ENCODE results near the gene TEKTIP1.
"Not testable (repeated sequence)": the region's sequence is repeated elsewhere in the genome, so short reads cannot be mapped to it uniquely, and the experiment has no call there.

The TEKTIP1 gene

DNA sequence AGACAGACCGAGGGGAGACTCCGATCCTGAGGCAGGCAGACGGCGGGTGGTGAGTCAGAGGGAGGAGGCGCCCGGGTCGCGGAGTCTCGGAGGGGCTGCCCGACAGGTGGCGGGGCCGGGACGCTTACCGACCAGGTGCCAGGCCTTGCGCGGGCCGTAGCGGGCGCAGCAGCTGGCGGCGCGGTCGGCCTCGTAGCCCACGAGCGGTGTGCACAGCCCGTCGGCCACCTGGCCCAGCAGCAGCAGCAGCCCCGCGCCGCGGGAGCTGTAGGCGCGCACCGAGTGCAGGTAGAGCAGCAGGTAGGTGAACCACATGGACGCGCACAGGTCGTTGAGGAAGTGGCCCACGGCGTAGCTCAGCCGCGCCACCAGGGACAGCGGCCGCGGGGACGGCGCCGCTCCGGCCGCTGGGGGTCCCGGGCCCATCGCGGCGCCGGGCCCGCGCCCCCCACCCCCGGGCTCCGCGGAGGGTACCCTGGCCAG is 18.0 kb downstream of the TEKTIP1 start:
- TF ChIP-seq, protein P1, sequence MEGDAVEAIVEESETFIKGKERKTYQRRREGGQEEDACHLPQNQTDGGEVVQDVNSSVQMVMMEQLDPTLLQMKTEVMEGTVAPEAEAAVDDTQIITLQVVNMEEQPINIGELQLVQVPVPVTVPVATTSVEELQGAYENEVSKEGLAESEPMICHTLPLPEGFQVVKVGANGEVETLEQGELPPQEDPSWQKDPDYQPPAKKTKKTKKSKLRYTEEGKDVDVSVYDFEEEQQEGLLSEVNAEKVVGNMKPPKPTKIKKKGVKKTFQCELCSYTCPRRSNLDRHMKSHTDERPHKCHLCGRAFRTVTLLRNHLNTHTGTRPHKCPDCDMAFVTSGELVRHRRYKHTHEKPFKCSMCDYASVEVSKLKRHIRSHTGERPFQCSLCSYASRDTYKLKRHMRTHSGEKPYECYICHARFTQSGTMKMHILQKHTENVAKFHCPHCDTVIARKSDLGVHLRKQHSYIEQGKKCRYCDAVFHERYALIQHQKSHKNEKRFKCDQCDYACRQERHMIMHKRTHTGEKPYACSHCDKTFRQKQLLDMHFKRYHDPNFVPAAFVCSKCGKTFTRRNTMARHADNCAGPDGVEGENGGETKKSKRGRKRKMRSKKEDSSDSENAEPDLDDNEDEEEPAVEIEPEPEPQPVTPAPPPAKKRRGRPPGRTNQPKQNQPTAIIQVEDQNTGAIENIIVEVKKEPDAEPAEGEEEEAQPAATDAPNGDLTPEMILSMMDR (IDR thresholded peaks at IDR 0.05; ENCODE audit: insufficient read depth, missing control alignments), result no peak
- DNase-seq (ENCODE audit: insufficient read length, low spot score) (no peak), FAIRE-seq (no peak)

DNA sequence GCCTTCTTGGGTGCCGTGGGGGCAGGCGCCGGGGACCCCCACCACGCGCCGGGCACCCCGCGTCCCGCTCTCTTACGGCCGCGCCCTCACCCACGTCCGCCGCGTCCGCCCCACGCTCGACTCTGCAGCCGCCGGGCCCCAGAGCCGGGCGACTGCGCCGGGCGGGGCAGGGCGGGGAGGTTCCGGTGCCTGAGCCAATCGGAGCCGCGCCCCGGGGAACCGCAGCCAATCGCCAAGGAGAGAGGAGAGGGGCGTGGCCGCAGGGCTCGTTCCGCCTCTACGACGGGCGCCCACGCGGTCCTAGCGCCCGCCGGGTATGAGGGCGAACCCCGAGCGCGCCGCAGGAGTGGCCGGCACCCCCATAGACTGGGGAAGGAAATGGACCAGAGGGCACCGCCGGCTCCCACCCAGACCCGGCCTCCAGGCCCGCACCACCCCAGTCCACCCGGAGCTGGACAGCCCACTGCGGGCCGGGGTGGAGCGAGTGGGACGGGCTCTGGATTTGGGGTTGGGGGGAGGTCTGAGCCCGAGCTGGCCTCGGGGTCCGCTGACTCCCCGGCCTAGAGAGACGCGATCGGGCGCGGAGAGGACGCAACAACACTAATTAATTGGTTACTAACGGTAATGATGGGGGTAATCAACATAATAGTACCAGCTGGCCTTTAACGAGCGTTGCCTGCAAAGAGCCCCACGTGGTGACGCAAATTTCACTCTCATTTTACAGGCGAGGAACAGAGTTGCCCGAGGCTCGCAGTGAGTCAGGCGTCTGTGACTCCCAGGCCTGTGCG is 18.7 kb downstream of the TEKTIP1 start, which contains the start of gene MFSD12:
Gene MFSD12, minus strand, starts transcription at position 126 of the 788 bp plus-strand sequence. CDS start 183 bp downstream, outside the sequence.
- TF ChIP-seq, protein P1 (IDR thresholded peaks at IDR 0.05; ENCODE audit: insufficient read depth, missing control alignments), result no peak
- DNase-seq (ENCODE audit: insufficient read length, low spot score) (peak; percentile 100), FAIRE-seq (no peak)

DNA sequence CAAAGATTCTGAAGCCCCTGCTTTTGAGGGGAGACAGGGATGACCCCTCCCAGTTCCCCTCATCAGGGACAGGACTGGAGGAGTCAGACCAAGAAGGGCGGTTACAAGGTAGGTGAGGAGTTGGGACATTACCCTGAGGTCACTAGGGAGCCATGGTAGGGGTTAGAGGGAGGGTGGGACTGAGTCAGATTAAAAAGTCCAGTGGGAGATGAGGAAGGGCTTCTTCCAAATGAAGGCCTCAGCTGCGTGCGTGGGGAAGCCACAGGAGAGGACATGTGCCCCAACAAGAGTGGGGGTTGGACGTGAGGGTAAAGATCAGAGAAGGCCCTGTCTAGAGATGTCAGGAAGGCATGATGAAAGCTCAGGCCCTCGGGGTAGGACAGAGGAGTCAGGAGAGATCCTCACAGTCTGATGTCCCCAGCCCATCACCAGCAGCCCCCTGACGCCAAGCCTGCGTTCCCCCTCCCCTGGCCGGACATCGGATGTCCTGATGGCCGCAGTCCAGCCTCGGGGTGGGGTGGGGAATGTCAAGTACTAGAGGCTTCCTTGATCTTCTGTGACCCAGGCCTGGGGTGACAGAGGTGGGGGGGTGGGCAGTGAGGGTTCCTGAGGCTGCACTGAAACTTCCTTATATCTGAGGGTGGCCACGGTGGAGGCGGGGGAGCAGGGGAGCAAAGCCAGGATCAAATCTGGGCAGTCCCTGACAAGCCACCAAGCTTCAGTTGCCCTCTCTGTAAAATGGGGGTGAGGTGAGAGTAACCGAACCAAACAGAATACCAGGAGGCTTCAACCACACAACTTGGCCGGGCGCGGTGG is 24.9 kb downstream of the TEKTIP1 start:
- no peak for FAIRE-seq
- TF ChIP-seq, protein P1 (IDR thresholded peaks at IDR 0.05; ENCODE audit: insufficient read depth, missing control alignments), result no peak
- no peak for DNase-seq (ENCODE audit: insufficient read length, low spot score)

DNA sequence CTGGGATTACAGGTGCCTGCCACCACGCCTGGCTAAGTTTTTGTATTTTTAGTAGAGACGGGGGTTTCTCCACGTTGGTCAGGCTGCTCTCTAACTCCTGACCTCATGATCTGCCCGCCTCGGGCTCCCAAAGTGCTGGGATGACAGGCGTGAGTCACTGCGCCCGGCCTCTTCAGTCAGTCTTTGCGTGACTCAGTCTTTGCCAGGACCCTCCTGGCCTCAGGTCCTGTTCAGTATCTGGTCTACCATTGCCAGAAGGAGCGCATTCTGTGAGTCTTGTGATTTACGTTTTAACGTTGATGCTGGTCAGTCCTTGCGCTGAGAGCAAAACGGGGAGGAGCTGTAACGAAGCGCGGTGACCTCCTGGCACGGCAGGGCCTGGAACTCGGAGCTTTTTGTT is 26.2 kb downstream of the TEKTIP1 start:
- TF ChIP-seq, protein P1 (IDR thresholded peaks at IDR 0.05; ENCODE audit: insufficient read depth, missing control alignments), result no peak
- DNase-seq (ENCODE audit: insufficient read length, low spot score), result no peak
- no peak for FAIRE-seq

DNA sequence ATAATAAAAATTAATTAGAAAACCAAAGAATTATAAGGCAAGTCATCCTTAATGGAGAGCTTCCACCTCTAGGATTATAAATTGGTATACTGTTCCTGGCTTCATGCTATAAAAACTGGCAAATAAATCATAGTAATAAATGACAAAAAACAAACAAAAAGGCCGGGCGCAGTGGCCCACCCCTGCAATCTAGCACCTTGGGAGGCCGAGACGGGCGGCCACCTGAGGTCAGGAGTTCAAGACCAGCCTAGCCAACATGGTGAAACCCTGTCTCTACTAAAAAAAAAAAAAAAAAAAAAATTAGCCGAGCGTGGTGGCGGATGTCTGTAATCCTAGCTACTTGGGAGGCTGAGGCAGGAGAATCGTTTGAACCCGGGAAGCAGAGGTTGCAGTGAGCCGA is 31.1 kb downstream of the TEKTIP1 start:
- FAIRE-seq; DNase-seq (ENCODE audit: insufficient read length, low spot score): not testable (repeated sequence)

DNA sequence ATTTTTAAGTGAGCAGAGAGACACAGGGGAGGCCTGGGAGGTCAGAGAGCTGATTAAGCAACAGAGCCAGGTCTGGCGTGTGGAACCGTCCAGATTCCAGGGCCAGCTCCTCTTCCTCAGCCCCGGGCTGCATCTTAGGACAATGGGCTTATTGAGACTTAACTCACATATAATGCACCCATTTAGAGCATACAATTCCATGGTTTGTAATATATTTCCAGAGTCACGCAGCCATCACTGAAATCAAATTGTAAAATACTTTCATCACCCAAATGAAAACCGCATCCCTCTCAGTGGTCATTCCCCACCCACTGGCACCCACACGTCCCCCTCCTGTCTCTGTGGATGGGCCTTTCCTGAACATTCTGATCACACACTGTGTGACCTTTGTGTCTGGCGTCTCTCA is 31.6 kb downstream of the TEKTIP1 start:
- FAIRE-seq, result no peak
- TF ChIP-seq, protein P1 (IDR thresholded peaks at IDR 0.05; ENCODE audit: insufficient read depth, missing control alignments), result no peak
- no peak for DNase-seq (ENCODE audit: insufficient read length, low spot score)

DNA sequence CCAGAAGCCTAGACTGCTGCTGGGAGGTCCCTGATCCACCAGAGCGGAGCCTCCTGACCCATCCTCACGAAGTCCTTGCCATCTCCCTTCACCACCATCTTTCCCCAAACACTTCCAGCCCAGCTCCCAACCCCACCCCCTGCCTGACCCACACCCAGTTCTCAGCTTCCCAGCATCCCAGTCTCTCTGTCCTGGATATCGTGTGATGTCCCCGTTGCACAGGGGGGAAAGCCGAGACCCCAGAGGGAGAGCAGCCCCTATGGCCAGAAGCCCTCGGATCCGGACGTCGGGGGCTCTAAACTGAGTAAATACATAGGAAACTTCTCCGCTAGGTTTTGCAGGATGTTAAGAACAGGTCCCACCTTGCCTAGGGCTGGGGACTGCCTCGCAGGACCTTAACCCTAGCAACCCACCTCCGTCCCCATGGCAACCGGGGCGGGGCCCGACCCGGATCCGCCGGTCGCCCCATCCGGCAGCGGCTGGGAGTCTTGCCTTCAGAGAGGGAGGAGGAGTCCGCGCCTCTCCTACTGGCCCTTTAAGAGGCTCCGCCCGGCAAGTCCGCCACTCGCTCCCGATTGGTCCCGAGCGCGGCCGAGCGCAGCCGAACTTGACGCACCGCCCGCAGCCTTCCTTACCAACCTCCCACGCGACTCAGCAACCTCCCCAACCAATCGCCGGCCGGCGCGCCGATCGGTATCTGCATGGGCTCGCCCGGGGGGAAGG is 33.3 kb downstream of the TEKTIP1 start:
- FAIRE-seq, result no peak
- peak; percentile 93 for DNase-seq (ENCODE audit: insufficient read length, low spot score)

More for the DNA sequence above, 33.3 kb downstream of the TEKTIP1 start:
- TF ChIP-seq, protein P1 (IDR thresholded peaks at IDR 0.05; ENCODE audit: insufficient read depth, missing control alignments), result no peak
